ENCODE data around the gene REPS2. TPM values are rescaled to one million over a fixed set of nuclear protein-coding genes. Genes with fewer than 3 reads are reported as not detected.
A peak's percentile ranks its signal among the peaks of the same experiment; 100 is the strongest.

REPS2 gene
- polyA plus RNA-seq, 3 donors = 2.1 to 4.7 (median 3.6) TPM

- Histone ChIP-seq H3K27me3 (ENCODE audit: control insufficient read depth in 2 of 2, insufficient read depth in 2 of 2, low read length in 2 of 2) (peaks cover 0 to 5% of the 10 kb centered on the region in 2 donors), H3K4me2 (replicated peaks; ENCODE audit: extremely low read depth, low read length, poor library complexity, severe bottlenecking) (peak overlapping the region; percentile 36), H2AFZ (ENCODE audit: insufficient read depth, low read depth, low read length, poor library complexity, severe bottlenecking) (no peak overlapping the region), H3K36me3 (replicated peaks in 1 of 2; ENCODE audit: control insufficient read depth in 1 of 2, insufficient read depth in 2 of 2, low read length in 2 of 2) (no peaks in the 10 kb centered on the region), H3K4me3 (replicated peaks in 1 of 3; ENCODE audit: low read depth in 2 of 3, low read length in 3 of 3) (peak overlapping the region in 1 of 3 experiments; percentile 42), H3K27ac (ENCODE audit: low read depth in 1 of 2, low read length in 2 of 2) (peak overlapping the region; percentile 44 to 48), H3K4me1 (ENCODE audit: control insufficient read depth in 1 of 2, insufficient read depth in 2 of 2, low read length in 2 of 2) (peaks cover 24% of the 10 kb centered on the region in 2 donors), H3K79me2 (ENCODE audit: insufficient read depth, low read length) (no peaks in the 10 kb centered on the region), H4K20me1 (ENCODE audit: insufficient read depth, low read length) (no peaks in the 10 kb centered on the region), H3K9ac (ENCODE audit: insufficient read depth, low read length, poor library complexity, severe bottlenecking) (no peak overlapping the region), H3K9me3 (replicated peaks in 1 of 2; ENCODE audit: control insufficient read depth in 1 of 2, insufficient read depth in 1 of 2, low read length in 2 of 2) (no peaks in the 10 kb centered on the region)
- no peak for TF ChIP-seq CTCF (IDR thresholded peaks at IDR 0.05)
- Mint-ChIP-seq H3K27ac (peak overlapping the region; percentile 23 to 86 (median 75)), H3K27me3 (ENCODE audit: low read depth in 3 of 3) (peaks cover 0 to 41% (median 0%) of the 10 kb centered on the region in 3 donors), H3K36me3 (peaks cover 0 to 2% of the 10 kb centered on the region in 2 donors), H3K4me1 (peaks cover 18% of the 10 kb centered on the region), H3K9me3 (peaks cover 0 to 7% (median 0%) of the 10 kb centered on the region in 7 donors), H3K4me3 (peak overlapping the region; percentile 31 to 35)
- WGBS (ENCODE audit: insufficient coverage) = no CpG with 5 or more reads among the region's 8 CpGs
- peak in 2 of 3 donors; percentile 21 for DNase-seq
- intact Hi-C loops (cut with micrococcal nuclease) = no loop called here
Measured at GRCh38 chrX:16903274-16904022, 43.0 kb upstream of the REPS2 start.

DNA sequence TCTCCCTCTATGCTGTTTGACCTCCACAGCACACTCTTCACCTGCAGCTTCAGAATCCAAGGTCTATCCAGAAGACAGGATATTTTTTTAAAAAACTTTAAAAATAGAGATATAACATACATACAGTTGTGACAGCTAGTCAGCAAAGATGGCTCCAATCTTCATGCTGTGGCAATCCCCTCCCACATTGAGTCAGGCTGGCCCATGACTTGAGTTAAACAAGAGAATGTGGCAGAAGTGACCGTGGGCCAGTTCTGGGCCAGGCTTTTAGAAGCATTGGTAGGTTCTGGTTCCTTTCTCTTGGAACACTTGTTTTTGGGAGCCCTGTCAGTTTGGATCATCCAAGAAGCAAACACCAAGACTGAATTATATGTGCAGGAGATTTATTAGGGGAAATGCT is 36.1 kb upstream of the REPS2 start:
- peak overlapping the region in 5 of 7 donors; percentile 33 to 90 (median 85) for H3K27ac Mint-ChIP-seq
- no peak overlapping the region for H3K4me2 ChIP-seq (replicated peaks; ENCODE audit: extremely low read depth, low read length, poor library complexity, severe bottlenecking)
- WGBS (ENCODE audit: insufficient coverage) = no CpG with 5 or more reads among the region's 1 CpG
- peaks cover 45 to 48% of the 10 kb centered on the region in 2 donors for H3K4me1 ChIP-seq (ENCODE audit: control insufficient read depth in 1 of 2, insufficient read depth in 2 of 2, low read length in 2 of 2)
- H3K9ac ChIP-seq (ENCODE audit: insufficient read depth, low read length, poor library complexity, severe bottlenecking) = no peak overlapping the region
- peaks cover 0 to 9% of the 10 kb centered on the region in 2 donors for H3K27me3 ChIP-seq (ENCODE audit: control insufficient read depth in 2 of 2, insufficient read depth in 2 of 2, low read length in 2 of 2)
- TF ChIP-seq CTCF (IDR thresholded peaks at IDR 0.05) = no peak
- no peak overlapping the region for H3K4me3 ChIP-seq (replicated peaks in 1 of 3; ENCODE audit: low read depth in 2 of 3, low read length in 3 of 3)
- H3K9me3 ChIP-seq (replicated peaks in 1 of 2; ENCODE audit: control insufficient read depth in 1 of 2, insufficient read depth in 1 of 2, low read length in 2 of 2) = no peaks in the 10 kb centered on the region
- H3K36me3 ChIP-seq (replicated peaks in 1 of 2; ENCODE audit: control insufficient read depth in 1 of 2, insufficient read depth in 2 of 2, low read length in 2 of 2) = no peaks in the 10 kb centered on the region
- intact Hi-C loops (cut with micrococcal nuclease) = no loop called here
- H4K20me1 ChIP-seq (ENCODE audit: insufficient read depth, low read length) = no peaks in the 10 kb centered on the region
- no peaks in the 10 kb centered on the region for H3K36me3 Mint-ChIP-seq
- H3K4me1 Mint-ChIP-seq = peaks cover 37% of the 10 kb centered on the region
- no peak overlapping the region for H3K4me3 Mint-ChIP-seq
- DNase-seq = peak in 2 of 3 donors; percentile 22 to 33
- no peaks in the 10 kb centered on the region for H3K79me2 ChIP-seq (ENCODE audit: insufficient read depth, low read length)
- H3K27me3 Mint-ChIP-seq (ENCODE audit: low read depth in 3 of 3) = peaks cover 0 to 34% (median 0%) of the 10 kb centered on the region in 3 donors
- no peak overlapping the region for H2AFZ ChIP-seq (ENCODE audit: insufficient read depth, low read depth, low read length, poor library complexity, severe bottlenecking)
- peak overlapping the region in 1 of 2 donors; percentile 57 for H3K27ac ChIP-seq (ENCODE audit: low read depth in 1 of 2, low read length in 2 of 2)
- H3K9me3 Mint-ChIP-seq = peaks cover 0 to 3% (median 0%) of the 10 kb centered on the region in 7 donors
